ENCODE data around the gene MOSPD3.

DNA sequence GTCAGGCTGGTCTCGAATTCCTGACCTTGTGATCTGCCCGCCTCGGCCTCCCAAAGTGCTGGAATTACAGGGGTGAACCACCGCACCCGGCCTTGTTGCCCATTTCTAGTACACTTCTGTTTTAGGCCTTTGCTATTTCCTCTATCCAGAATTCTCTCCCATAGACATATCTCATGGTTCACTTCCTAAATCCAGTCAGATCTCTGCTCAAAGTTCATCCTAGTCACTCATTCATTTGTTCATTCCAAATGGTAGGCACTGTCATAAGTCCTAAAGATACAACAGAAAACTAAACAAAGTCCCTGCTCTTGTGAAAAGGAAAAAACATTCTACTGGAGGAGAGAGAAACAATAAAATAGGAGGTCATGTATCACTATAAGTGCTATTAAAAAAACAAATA is 2.4 kb upstream of the MOSPD3 start:
- TF ChIP-seq, protein P1, sequence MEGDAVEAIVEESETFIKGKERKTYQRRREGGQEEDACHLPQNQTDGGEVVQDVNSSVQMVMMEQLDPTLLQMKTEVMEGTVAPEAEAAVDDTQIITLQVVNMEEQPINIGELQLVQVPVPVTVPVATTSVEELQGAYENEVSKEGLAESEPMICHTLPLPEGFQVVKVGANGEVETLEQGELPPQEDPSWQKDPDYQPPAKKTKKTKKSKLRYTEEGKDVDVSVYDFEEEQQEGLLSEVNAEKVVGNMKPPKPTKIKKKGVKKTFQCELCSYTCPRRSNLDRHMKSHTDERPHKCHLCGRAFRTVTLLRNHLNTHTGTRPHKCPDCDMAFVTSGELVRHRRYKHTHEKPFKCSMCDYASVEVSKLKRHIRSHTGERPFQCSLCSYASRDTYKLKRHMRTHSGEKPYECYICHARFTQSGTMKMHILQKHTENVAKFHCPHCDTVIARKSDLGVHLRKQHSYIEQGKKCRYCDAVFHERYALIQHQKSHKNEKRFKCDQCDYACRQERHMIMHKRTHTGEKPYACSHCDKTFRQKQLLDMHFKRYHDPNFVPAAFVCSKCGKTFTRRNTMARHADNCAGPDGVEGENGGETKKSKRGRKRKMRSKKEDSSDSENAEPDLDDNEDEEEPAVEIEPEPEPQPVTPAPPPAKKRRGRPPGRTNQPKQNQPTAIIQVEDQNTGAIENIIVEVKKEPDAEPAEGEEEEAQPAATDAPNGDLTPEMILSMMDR (IDR thresholded peaks at IDR 0.05), result no peak
- TF ChIP-seq POLR2A (IDR thresholded peaks at IDR 0.05), result no peak
